Nephron (organoid): ENCODE measurements around the gene RAB5B.
"Not testable (repeated sequence)": the region's sequence is repeated elsewhere in the genome, so short reads cannot be mapped to it uniquely, and the experiment has no call there.

ENCODE experiments used
- H3K27ac Mint-ChIP-seq, 3 experiments: 2 replicates each; pipeline ENCODE4 v1.8.0; 2020; ENCODE audit warnings: mixed read lengths in 3 of 3, mild to moderate bottlenecking in 2 of 3, moderate library complexity in 1 of 3
- H3K27me3 Mint-ChIP-seq: 2 replicates; pipeline ENCODE4 v1.8.0; 2021; ENCODE audit warnings: low read depth, mild to moderate bottlenecking, moderate library complexity, mixed read lengths
- H3K36me3 Mint-ChIP-seq: 2 replicates; pipeline ENCODE4 v1.8.0; 2020; ENCODE audit warnings: low read depth, mixed read lengths
- H3K4me1 Mint-ChIP-seq: 2 replicates; pipeline ENCODE4 v1.8.0; 2020; ENCODE audit warnings: mixed read lengths
- H3K4me3 Mint-ChIP-seq, 3 experiments: 2 replicates each; pipeline ENCODE4 v1.8.0; 2020; ENCODE audit warnings: mild to moderate bottlenecking in 3 of 3, mixed read lengths in 3 of 3, moderate library complexity in 2 of 3
- H3K9me3 Mint-ChIP-seq: 2 replicates; pipeline ENCODE4 v1.8.0; 2020; ENCODE audit warnings: mixed read lengths
- TF ChIP-seq, protein P1 (sequence below), 3 experiments: fragments of 200-600 bp; sonication (generic); IDR thresholded peaks; one replicate each; pipeline ENCODE4 v1.5.0; 2021; ENCODE audit warnings: antibody characterized with exemption in 3 of 3; ENCODE audit not compliant: unreplicated experiment in 3 of 3

RAB5B gene

GRCh38 chr12:56001487-56002100, 27.7 kb downstream of the RAB5B start:
- no peaks in the 10 kb centered on the region for H3K9me3 Mint-ChIP-seq
- H3K27ac Mint-ChIP-seq: peak overlapping the region; percentile 80 to 90 (median 83)
- H3K27me3 Mint-ChIP-seq: no peaks in the 10 kb centered on the region
- H3K4me3 Mint-ChIP-seq: peak overlapping the region in 2 of 3 experiments; percentile 8 to 45
- TF ChIP-seq, protein P1, sequence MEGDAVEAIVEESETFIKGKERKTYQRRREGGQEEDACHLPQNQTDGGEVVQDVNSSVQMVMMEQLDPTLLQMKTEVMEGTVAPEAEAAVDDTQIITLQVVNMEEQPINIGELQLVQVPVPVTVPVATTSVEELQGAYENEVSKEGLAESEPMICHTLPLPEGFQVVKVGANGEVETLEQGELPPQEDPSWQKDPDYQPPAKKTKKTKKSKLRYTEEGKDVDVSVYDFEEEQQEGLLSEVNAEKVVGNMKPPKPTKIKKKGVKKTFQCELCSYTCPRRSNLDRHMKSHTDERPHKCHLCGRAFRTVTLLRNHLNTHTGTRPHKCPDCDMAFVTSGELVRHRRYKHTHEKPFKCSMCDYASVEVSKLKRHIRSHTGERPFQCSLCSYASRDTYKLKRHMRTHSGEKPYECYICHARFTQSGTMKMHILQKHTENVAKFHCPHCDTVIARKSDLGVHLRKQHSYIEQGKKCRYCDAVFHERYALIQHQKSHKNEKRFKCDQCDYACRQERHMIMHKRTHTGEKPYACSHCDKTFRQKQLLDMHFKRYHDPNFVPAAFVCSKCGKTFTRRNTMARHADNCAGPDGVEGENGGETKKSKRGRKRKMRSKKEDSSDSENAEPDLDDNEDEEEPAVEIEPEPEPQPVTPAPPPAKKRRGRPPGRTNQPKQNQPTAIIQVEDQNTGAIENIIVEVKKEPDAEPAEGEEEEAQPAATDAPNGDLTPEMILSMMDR (IDR thresholded peaks at IDR 0.05; ENCODE audit: unreplicated experiment in 3 of 3): no peak
- peaks cover 44% of the 10 kb centered on the region for H3K36me3 Mint-ChIP-seq
- peaks cover 4% of the 10 kb centered on the region for H3K4me1 Mint-ChIP-seq

- not testable (repeated sequence) for H3K27ac Mint-ChIP-seq, H3K27me3 Mint-ChIP-seq, H3K9me3 Mint-ChIP-seq
- H3K36me3 Mint-ChIP-seq: peaks cover 44% of the 10 kb centered on the region
- peaks cover 11% of the 10 kb centered on the region for H3K4me1 Mint-ChIP-seq
- H3K4me3 Mint-ChIP-seq: peak overlapping the region in 1 of 3 experiments; percentile 5
Measured at GRCh38 chr12:56003376-56003775, 29.5 kb downstream of the RAB5B start.

GRCh38 chr12:56004211-56004610, 30.3 kb downstream of the RAB5B start:
- peak overlapping the region; percentile 24 to 42 (median 26) for H3K4me3 Mint-ChIP-seq
- no peaks in the 10 kb centered on the region for H3K27me3 Mint-ChIP-seq
- H3K36me3 Mint-ChIP-seq: peaks cover 41% of the 10 kb centered on the region
- TF ChIP-seq, protein P1 (IDR thresholded peaks at IDR 0.05; ENCODE audit: unreplicated experiment in 3 of 3): no peak
- H3K4me1 Mint-ChIP-seq: peaks cover 16% of the 10 kb centered on the region
- H3K27ac Mint-ChIP-seq: no peak overlapping the region
- no peaks in the 10 kb centered on the region for H3K9me3 Mint-ChIP-seq

GRCh38 chr12:56007564-56008559, 34.0 kb downstream of the RAB5B start:
- no peaks in the 10 kb centered on the region for H3K9me3 Mint-ChIP-seq
- peaks cover 22% of the 10 kb centered on the region for H3K36me3 Mint-ChIP-seq
- no peaks in the 10 kb centered on the region for H3K27me3 Mint-ChIP-seq
- TF ChIP-seq, protein P1 (IDR thresholded peaks at IDR 0.05; ENCODE audit: unreplicated experiment in 3 of 3): no peak
- H3K4me3 Mint-ChIP-seq: peak overlapping the region; percentile 88 to 93 (median 90)
- peak overlapping the region; percentile 98 to 99 (median 99) for H3K27ac Mint-ChIP-seq
- H3K4me1 Mint-ChIP-seq: peaks cover 43% of the 10 kb centered on the region

GRCh38 chr12:56010111-56010570, 36.3 kb downstream of the RAB5B start:
- peaks cover 54% of the 10 kb centered on the region for H3K4me1 Mint-ChIP-seq
- no peaks in the 10 kb centered on the region for H3K27me3 Mint-ChIP-seq
- H3K4me3 Mint-ChIP-seq: peak overlapping the region; percentile 41 to 73 (median 71)
- H3K9me3 Mint-ChIP-seq: no peaks in the 10 kb centered on the region
- peak overlapping the region; percentile 93 to 99 (median 97) for H3K27ac Mint-ChIP-seq
- TF ChIP-seq, protein P1 (IDR thresholded peaks at IDR 0.05; ENCODE audit: unreplicated experiment in 3 of 3): no peak
- H3K36me3 Mint-ChIP-seq: peaks cover 10% of the 10 kb centered on the region

- Mint-ChIP-seq H3K36me3 (peaks cover 8% of the 10 kb centered on the region), H3K4me1 (peaks cover 54% of the 10 kb centered on the region), H3K4me3 (peak overlapping the region in 2 of 3 experiments; percentile 33 to 67), H3K27me3 (no peaks in the 10 kb centered on the region), H3K27ac (peak overlapping the region; percentile 67 to 99 (median 97)), H3K9me3 (no peaks in the 10 kb centered on the region)
- TF ChIP-seq, protein P1 (IDR thresholded peaks at IDR 0.05; ENCODE audit: unreplicated experiment in 3 of 3): no peak
Measured at GRCh38 chr12:56011509-56012090, 37.7 kb downstream of the RAB5B start.
